MCF 10A (cell line): ENCODE data around the gene FGL2. TPM values are rescaled to one million over a fixed set of nuclear protein-coding genes. Genes with fewer than 3 reads are reported as not detected.

Source experiments
- BruUV-seq: library from RNA; stranded (reverse); fragments of 400-500 nt; replicated peaks from 2 replicates; lab custom pipeline; 2021; lab: Mats Ljungman, UMichigan
- CTCF ChIA-PET: fragments of 300-600 bp; sonication (Branson Sonifier 250); formaldehyde crosslinking; extraction: SDS; loops from one replicate; lab custom pipeline; 2021; ENCODE audit warnings: antibody characterized with exemption, inconsistent platforms; lab: Yijun Ruan, JAX
- POLR2A ChIA-PET: fragments of 300-600, 350-650 bp; sonication (Branson Sonifier 250); formaldehyde crosslinking; extraction: SDS; loops from one replicate; lab custom pipeline; 2020; ENCODE audit warnings: antibody characterized with exemption, inconsistent platforms; lab: Yijun Ruan, JAX
- DNase-seq: peaks from one replicate; pipeline ENCODE4 v3.0.0-alpha.2; 2018; ENCODE audit not compliant: unreplicated experiment
- H3K27ac Mint-ChIP-seq: one replicate; pipeline ENCODE4 v1.8.0; 2022; ENCODE audit warnings: mild to moderate bottlenecking, low read depth, mixed read lengths; ENCODE audit not compliant: unreplicated experiment
- H3K27me3 Mint-ChIP-seq: one replicate; pipeline ENCODE4 v1.8.0; 2022; ENCODE audit warnings: mixed read lengths; ENCODE audit not compliant: insufficient read depth, unreplicated experiment
- H3K36me3 Mint-ChIP-seq: one replicate; pipeline ENCODE4 v1.8.0; 2022; ENCODE audit warnings: mild to moderate bottlenecking, moderate library complexity, mixed read lengths; ENCODE audit not compliant: insufficient read depth, unreplicated experiment
- H3K4me1 Mint-ChIP-seq: one replicate; pipeline ENCODE4 v1.8.0; 2022; ENCODE audit warnings: mixed read lengths; ENCODE audit not compliant: insufficient read depth, unreplicated experiment
- H3K4me3 Mint-ChIP-seq: one replicate; pipeline ENCODE4 v1.8.0; 2022; ENCODE audit warnings: mild to moderate bottlenecking, moderate library complexity, mixed read lengths; ENCODE audit not compliant: unreplicated experiment
- H3K9me3 Mint-ChIP-seq: one replicate; pipeline ENCODE4 v1.8.0; 2022; ENCODE audit warnings: mixed read lengths; ENCODE audit not compliant: unreplicated experiment
- intact Hi-C: fragments of 100-400 bp; cut with micrococcal nuclease; formaldehyde crosslinking; loops from 2 replicates; pipeline ENCODE4 v1.14.1; 2022
- total RNA-seq: library from RNA; stranded (reverse); gene quantifications from 2 replicates; pipeline ENCODE4 v1.2.3, GENCODE V29; 2022
- TF ChIP-seq, protein P1 (sequence below): fragments of 200-600 bp; IDR thresholded peaks from one replicate; pipeline ENCODE4 v1.8.0; 2022; ENCODE audit warnings: antibody characterized with exemption, mild to moderate bottlenecking; ENCODE audit not compliant: unreplicated experiment

Gene FGL2
- total RNA-seq, 1 experiment from 2014 or later = not detected

DNA sequence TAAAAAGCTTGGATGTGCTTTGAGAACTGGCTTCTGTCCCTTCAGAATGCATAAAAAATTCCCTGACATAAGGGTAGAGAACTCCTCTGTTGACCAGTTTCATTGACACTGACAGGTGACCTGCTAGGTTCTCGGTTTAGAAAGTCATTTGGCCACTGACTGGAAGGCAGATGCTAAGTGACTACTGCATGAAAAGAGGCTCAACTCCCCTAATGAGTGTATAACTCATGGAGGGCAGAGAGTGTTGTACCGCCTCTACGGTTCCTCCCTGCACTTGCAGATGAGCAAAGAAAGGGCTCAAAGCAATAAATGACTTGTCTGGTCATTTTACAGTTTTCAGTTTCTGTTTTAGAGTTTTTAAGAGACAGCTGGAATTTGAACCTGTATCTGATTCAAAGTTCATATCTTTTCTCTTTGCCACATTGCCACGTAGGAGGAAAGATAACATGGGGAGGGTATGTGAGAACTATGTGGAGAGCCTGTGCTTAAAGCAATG is 2.9 kb upstream of the FGL2 start:
- Mint-ChIP-seq H3K27ac (no peak overlapping the region), H3K27me3 (no peaks in the 10 kb centered on the region), H3K9me3 (no peaks in the 10 kb centered on the region), H3K4me3 (no peak overlapping the region), H3K4me1 (no peaks in the 10 kb centered on the region), H3K36me3 (no peaks in the 10 kb centered on the region)
- TF ChIP-seq, protein P1, sequence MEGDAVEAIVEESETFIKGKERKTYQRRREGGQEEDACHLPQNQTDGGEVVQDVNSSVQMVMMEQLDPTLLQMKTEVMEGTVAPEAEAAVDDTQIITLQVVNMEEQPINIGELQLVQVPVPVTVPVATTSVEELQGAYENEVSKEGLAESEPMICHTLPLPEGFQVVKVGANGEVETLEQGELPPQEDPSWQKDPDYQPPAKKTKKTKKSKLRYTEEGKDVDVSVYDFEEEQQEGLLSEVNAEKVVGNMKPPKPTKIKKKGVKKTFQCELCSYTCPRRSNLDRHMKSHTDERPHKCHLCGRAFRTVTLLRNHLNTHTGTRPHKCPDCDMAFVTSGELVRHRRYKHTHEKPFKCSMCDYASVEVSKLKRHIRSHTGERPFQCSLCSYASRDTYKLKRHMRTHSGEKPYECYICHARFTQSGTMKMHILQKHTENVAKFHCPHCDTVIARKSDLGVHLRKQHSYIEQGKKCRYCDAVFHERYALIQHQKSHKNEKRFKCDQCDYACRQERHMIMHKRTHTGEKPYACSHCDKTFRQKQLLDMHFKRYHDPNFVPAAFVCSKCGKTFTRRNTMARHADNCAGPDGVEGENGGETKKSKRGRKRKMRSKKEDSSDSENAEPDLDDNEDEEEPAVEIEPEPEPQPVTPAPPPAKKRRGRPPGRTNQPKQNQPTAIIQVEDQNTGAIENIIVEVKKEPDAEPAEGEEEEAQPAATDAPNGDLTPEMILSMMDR = no peak
- BruUV-seq = no TSS peak
- intact Hi-C loops = no loop called here
- ChIA-PET CTCF (no interaction called here), POLR2A (interaction anchor here (0.9 kb wide), 1 partner anchor 13 kb away, joined by 3 read pairs; no protein-coding TSS in a partner anchor)
- no peak for DNase-seq

DNA sequence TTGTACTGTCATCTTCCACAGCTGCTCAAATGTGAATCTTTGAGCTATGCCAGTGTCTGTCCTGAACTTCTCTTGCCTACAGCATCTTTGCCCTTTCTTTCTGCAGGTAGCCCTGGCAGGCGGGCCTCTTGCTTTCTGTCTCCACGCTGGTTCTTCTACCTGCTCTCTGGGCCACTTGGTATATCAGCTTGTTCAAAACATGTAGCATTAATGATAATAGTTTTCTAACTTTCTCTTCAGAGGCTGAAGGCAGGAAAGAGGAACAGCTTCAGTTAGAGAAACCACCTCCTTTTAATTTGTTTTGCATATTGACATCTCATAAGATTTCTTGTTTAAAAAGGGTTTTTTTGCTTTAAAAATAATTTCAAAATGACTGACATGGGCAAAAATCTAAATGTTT is 923 bp upstream of the FGL2 start:
- Mint-ChIP-seq H3K4me3 (no peak overlapping the region), H3K27me3 (no peaks in the 10 kb centered on the region), H3K36me3 (peaks cover 6% of the 10 kb centered on the region), H3K27ac (no peak overlapping the region), H3K9me3 (no peaks in the 10 kb centered on the region), H3K4me1 (no peaks in the 10 kb centered on the region)
- intact Hi-C loops = no loop called here
- TF ChIP-seq, protein P1 = no peak
- ChIA-PET POLR2A (no interaction called here), CTCF (interaction anchor here (0.5 kb wide), 1 partner anchor 788 kb away, joined by 6 read pairs; no protein-coding TSS in a partner anchor)
- BruUV-seq = no TSS peak
- no peak for DNase-seq

DNA sequence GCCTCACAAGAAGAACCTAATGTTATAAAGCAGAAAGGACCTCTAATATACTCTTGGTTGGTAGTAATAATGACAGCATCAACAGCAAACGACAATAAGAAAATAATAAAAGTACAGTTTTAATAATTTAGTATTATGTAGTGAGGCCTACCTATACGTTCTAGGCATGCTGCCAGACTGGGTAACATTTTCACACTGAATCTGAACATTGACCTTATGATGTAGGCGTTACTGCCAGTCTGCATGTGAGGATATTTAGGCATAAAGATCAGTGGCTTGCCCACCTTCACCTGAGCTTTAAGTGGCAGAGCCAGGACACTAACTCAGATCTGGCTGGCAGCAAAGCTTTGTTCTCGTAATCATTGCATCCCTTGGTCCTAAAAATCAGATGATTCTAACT is 2.5 kb downstream of the FGL2 start:
- Mint-ChIP-seq H3K27me3 (no peaks in the 10 kb centered on the region), H3K4me3 (no peak overlapping the region), H3K4me1 (no peaks in the 10 kb centered on the region), H3K27ac (no peak overlapping the region), H3K9me3 (no peaks in the 10 kb centered on the region), H3K36me3 (peaks cover 11% of the 10 kb centered on the region)
- DNase-seq = no peak
- ChIA-PET CTCF (interaction anchor here (0.6 kb wide), 1 partner anchor 20 kb away, joined by 3 read pairs; no protein-coding TSS in a partner anchor), POLR2A (no interaction called here)
- BruUV-seq = no TSS peak
- intact Hi-C loops = no loop called here
- TF ChIP-seq, protein P1 = no peak

DNA sequence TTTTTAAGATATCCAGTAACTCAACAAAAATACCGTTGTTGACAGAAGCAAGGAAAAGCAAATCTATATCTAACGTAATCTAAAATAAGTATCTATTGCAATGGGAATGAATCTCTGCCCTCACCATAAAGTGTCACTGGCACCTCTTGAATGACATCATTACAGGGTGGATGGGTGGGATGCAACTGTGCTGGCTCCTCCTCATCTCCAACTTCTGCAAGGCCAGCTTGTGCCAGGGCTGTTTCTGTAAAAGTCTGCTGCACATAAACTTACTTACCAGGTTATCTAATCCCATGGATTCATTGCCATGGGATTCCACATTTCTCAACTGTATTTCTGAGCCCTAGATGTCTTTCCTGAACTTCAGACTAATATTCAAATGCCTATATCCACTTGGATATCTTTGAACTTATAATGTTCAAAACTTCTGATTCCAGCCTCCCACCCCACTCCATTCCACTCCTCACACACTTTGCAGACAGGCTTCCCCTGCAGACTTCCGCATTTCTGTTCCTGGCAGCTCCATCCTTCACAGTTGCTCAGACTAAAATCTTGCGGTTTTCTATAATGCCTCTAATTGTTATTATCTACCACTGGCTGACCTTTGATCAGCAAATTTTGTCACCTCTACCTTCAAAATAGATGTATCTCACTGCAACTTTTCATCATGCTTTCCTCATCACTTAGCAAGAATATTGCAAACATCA is 10.7 kb downstream of the FGL2 start:
- H3K4me3 Mint-ChIP-seq = no peak overlapping the region
- POLR2A ChIA-PET = no interaction called here
- BruUV-seq = no TSS peak

More for the DNA sequence above, 10.7 kb downstream of the FGL2 start:
- Mint-ChIP-seq H3K9me3 (no peaks in the 10 kb centered on the region), H3K27me3 (no peaks in the 10 kb centered on the region), H3K4me1 (no peaks in the 10 kb centered on the region), H3K36me3 (peaks cover 5% of the 10 kb centered on the region), H3K27ac (no peak overlapping the region)
- intact Hi-C loops = no loop called here
- TF ChIP-seq, protein P1 = no peak
- no peak for DNase-seq
- CTCF ChIA-PET = no interaction called here
